K562 (cell line): ENCODE data around the gene TMIGD2. TPM values are rescaled to one million over a fixed set of nuclear protein-coding genes. Genes with fewer than 3 reads are reported as not detected.

Source experiments
- EGR1 ChIP-seq: fragments of 450-650 bp; conservative IDR thresholded peaks from 2 replicates; pipeline ENCODE4 v1.6.1; 2017; ENCODE audit warnings: mild to moderate bottlenecking
- EP400 ChIP-seq: fragments of 450-650 bp; IDR thresholded peaks from 2 replicates; pipeline ENCODE4 v1.6.1; 2017; ENCODE audit warnings: antibody characterized with exemption, mild to moderate bottlenecking, moderate library complexity
- MLX ChIP-seq, 2 experiments: fragments of 450-650 bp in 1 of 2; sonication (generic) in 1 of 2; formaldehyde crosslinking; conservative IDR thresholded peaks; 2 replicates each; pipeline versions ENCODE4 v1.4.0 to v1.8.1; 2020 to 2022; ENCODE audit warnings: mild to moderate bottlenecking in 1 of 2, missing genetic modification reagents in 1 of 2
- MYC ChIP-seq, 2 experiments: fragments of 250-450 bp in 1 of 2; sonication (Bioruptor Pico) in 1 of 2; IDR thresholded peaks; 2 replicates each; pipeline versions ENCODE4 v1.5.1 to v1.6.1; 2012 to 2021; ENCODE audit warnings: low read depth in 2 of 2, borderline replicate concordance in 1 of 2, improper control_type of control experiment in 1 of 2, low read length in 1 of 2, mild to moderate bottlenecking in 1 of 2, moderate library complexity in 1 of 2
- RFX7 ChIP-seq: fragments of 250-450 bp; sonication (Bioruptor Pico); IDR thresholded peaks from 2 replicates; pipeline ENCODE4 v1.5.1; 2021; ENCODE audit warnings: mild to moderate bottlenecking
- ZNF740 ChIP-seq, 3 experiments: fragments of 200-800 bp in 1 of 3; sonication (Bioruptor generic) in 1 of 3; sonication (generic) in 1 of 3; formaldehyde crosslinking in 1 of 3; IDR thresholded peaks; 2 replicates each; pipeline versions ENCODE4 v1.6.1 to v1.8.0; 2016 to 2022; ENCODE audit warnings: mild to moderate bottlenecking in 2 of 3, missing compliant biosample characterization in 2 of 3, missing genetic modification characterization in 2 of 3, missing genetic modification reagents in 1 of 3
- ZNF79 ChIP-seq: fragments of 250-450 bp; sonication (Bioruptor Pico); IDR thresholded peaks from 2 replicates; pipeline ENCODE4 v1.4.0; 2020; ENCODE audit warnings: low read depth, mild to moderate bottlenecking, moderate library complexity
- polyA plus RNA-seq, 8 experiments: library from polyadenylated mRNA; depleted of rRNA in 4 of 8; stranded (reverse) in 5 of 8; unstranded in 3 of 8; fragments of >200 nt; fragmentation: Nextera tagmentation in 2 of 8; fragmentation: Illumina TruSeq in 1 of 8; extraction: Ambion mirVana in 2 of 8; extraction: Trizol in 1 of 8; gene quantifications; 2 replicates each; pipeline versions ENCODE4 v1.2.1 to v1.2.3, GENCODE V29; 2011 to 2014; ENCODE audit warnings: inconsistent platforms in 1 of 8, missing spikeins in 1 of 8
- total RNA-seq, 7 experiments: library from RNA; depleted of rRNA in 6 of 7; stranded (reverse); fragments of >200 nt in 6 of 7; fragmentation: Illumina TruSeq in 2 of 7; extraction: Trizol in 2 of 7; gene quantifications; 2 replicates each; pipeline versions ENCODE4 v1.2.1 to v1.2.3, GENCODE V29; 2011 to 2021; ENCODE audit warnings: low replicate concordance in 1 of 7
- TF ChIP-seq, protein P1 (sequence below): sonication (generic); formaldehyde crosslinking; IDR thresholded peaks from 2 replicates; pipeline ENCODE4 v1.8.0; 2022; ENCODE audit warnings: missing genetic modification reagents, mild to moderate bottlenecking, borderline replicate concordance
- TF ChIP-seq, protein P2 (sequence below): sonication (generic); formaldehyde crosslinking; IDR thresholded peaks from 2 replicates; pipeline ENCODE4 v1.8.0; 2022; ENCODE audit warnings: mild to moderate bottlenecking, low read depth, missing genetic modification reagents
- TF ChIP-seq, protein P3 (sequence below), 2 experiments: fragments of 250-450 bp in 1 of 2; fragments of 450-650 bp in 1 of 2; sonication (Bioruptor Pico) in 1 of 2; IDR thresholded peaks; 2 replicates each; pipeline versions ENCODE4 v1.6.1 to v1.8.0; 2016 to 2021; ENCODE audit warnings: mild to moderate bottlenecking in 2 of 2, moderate library complexity in 2 of 2, missing compliant biosample characterization in 1 of 2, missing genetic modification characterization in 1 of 2
- TF ChIP-seq, protein P4 (sequence below): sonication (generic); formaldehyde crosslinking; IDR thresholded peaks from 2 replicates; pipeline ENCODE4 v1.8.0; 2022; ENCODE audit warnings: mild to moderate bottlenecking, missing genetic modification reagents

The TMIGD2 gene
- total and polyA plus RNA-seq, 9 of the 15 experiments (the other 6 are each of a cell fraction or from before 2014, with no cell fraction given), result not detected

- TF ChIP-seq, protein P1, sequence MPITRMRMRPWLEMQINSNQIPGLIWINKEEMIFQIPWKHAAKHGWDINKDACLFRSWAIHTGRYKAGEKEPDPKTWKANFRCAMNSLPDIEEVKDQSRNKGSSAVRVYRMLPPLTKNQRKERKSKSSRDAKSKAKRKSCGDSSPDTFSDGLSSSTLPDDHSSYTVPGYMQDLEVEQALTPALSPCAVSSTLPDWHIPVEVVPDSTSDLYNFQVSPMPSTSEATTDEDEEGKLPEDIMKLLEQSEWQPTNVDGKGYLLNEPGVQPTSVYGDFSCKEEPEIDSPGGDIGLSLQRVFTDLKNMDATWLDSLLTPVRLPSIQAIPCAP (CRISPR knock-in tag), result no peak
- TF ChIP-seq MLX (CRISPR knock-in tag; conservative IDR thresholded peaks at IDR 0.05) (no peak), ZNF740 (CRISPR knock-in tag; IDR thresholded peaks at IDR 0.05) (peak; percentile 80; the same call in 1 of the 2 replicates), ZNF740 (tag; IDR thresholded peaks at IDR 0.05) (no peak), ZNF79 (CRISPR knock-in tag) (no peak), MYC (IDR thresholded peaks at IDR 0.05; ENCODE audit: low read depth, low read length) (no peak), MYC (CRISPR knock-in tag; IDR thresholded peaks at IDR 0.05; ENCODE audit: borderline replicate concordance, low read depth) (0 out of 2 replicates have a peak, but pooled peaks have one; percentile 90), EGR1 (peak; percentile 96), EP400 (no peak), RFX7 (CRISPR knock-in tag) (no peak)
- TF ChIP-seq, protein P2, sequence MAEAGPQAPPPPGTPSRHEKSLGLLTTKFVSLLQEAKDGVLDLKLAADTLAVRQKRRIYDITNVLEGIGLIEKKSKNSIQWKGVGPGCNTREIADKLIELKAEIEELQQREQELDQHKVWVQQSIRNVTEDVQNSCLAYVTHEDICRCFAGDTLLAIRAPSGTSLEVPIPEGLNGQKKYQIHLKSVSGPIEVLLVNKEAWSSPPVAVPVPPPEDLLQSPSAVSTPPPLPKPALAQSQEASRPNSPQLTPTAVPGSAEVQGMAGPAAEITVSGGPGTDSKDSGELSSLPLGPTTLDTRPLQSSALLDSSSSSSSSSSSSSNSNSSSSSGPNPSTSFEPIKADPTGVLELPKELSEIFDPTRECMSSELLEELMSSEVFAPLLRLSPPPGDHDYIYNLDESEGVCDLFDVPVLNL (CRISPR knock-in tag), result no peak
- TF ChIP-seq, protein P3, sequence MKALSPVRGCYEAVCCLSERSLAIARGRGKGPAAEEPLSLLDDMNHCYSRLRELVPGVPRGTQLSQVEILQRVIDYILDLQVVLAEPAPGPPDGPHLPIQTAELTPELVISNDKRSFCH (CRISPR knock-in tag; IDR thresholded peaks at IDR 0.05), result no peak
- TF ChIP-seq, protein P3 (tag; IDR thresholded peaks at IDR 0.05), result peak; percentile 79; the same call in 1 of the 2 replicates
- TF ChIP-seq, protein P4, sequence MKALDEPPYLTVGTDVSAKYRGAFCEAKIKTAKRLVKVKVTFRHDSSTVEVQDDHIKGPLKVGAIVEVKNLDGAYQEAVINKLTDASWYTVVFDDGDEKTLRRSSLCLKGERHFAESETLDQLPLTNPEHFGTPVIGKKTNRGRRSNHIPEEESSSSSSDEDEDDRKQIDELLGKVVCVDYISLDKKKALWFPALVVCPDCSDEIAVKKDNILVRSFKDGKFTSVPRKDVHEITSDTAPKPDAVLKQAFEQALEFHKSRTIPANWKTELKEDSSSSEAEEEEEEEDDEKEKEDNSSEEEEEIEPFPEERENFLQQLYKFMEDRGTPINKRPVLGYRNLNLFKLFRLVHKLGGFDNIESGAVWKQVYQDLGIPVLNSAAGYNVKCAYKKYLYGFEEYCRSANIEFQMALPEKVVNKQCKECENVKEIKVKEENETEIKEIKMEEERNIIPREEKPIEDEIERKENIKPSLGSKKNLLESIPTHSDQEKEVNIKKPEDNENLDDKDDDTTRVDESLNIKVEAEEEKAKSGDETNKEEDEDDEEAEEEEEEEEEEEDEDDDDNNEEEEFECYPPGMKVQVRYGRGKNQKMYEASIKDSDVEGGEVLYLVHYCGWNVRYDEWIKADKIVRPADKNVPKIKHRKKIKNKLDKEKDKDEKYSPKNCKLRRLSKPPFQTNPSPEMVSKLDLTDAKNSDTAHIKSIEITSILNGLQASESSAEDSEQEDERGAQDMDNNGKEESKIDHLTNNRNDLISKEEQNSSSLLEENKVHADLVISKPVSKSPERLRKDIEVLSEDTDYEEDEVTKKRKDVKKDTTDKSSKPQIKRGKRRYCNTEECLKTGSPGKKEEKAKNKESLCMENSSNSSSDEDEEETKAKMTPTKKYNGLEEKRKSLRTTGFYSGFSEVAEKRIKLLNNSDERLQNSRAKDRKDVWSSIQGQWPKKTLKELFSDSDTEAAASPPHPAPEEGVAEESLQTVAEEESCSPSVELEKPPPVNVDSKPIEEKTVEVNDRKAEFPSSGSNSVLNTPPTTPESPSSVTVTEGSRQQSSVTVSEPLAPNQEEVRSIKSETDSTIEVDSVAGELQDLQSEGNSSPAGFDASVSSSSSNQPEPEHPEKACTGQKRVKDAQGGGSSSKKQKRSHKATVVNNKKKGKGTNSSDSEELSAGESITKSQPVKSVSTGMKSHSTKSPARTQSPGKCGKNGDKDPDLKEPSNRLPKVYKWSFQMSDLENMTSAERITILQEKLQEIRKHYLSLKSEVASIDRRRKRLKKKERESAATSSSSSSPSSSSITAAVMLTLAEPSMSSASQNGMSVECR (CRISPR knock-in tag), result no peak; the same call in 1 of the 2 replicates
Observed at GRCh38 chr19:4326837-4327251, 24.7 kb upstream of the TMIGD2 start (continued).
